ENCODE data around the gene CORT.
A peak's percentile ranks its signal among the peaks of the same experiment; 100 is the strongest.

CORT gene

DNA sequence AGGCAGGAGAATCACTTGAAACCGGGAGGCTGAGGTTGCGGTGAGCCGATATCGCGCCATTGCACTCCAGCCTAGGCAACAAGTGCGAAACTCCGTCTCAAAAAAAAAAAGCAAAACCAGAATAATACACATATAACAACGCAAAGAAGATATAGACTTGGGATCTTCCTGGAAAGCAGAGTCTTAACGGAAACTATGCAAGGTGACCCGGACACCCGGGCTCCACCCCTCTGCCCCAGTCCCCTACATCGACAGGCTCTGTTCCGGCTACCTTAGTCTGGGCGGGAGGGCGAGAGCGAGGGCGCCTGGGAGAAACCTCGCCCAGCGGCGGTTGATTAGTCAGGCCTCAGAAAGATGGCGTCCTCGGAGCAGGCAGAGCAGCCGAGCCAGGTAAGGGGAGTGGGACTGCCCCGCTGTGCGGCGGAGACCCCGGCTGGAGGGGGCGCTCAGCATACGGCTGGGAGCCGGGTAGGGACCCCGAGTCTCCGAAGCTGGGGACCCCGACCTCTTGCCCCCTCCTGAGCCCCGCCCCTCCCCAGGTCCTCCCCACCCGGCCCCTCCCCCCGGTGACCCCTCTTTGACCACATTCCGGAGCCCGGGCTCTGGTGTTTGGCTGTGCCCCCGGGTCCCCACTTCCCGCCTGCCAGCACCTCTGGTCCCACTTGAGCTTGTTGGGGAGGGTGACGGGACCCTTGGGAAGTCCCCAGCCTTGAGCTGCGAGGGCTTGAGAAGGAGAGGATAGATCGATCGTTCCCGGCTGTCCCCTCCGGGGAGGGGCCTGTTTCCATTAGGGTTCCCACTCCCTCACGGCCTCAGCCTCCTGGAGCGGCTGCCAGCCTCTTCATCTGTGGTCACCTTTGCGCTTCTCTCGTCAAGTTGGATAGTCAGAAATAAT, 25.0 kb downstream of the CORT start, which contains the start of gene PEX14:
Gene PEX14, plus strand, starts transcription at position 338 of the 895 bp plus-strand sequence. Its CDS starts 17 bp downstream, at position 355.
- Histone ChIP-seq H3K36me3 (replicated peaks) (no peaks in the 10 kb centered on the region), H3K27ac (peak within 1 kb of the TSS; percentile 50), H3K27me3 (replicated peaks) (no peaks in the 10 kb centered on the region), H3K4me3 (ENCODE audit: low read depth, low read length) (peak within 1 kb of the TSS; percentile 90)
- in situ Hi-C loops (cut with HindIII; ENCODE audit: low pct_ligation_motif_present, low sequenced_read_pairs), result no loop called here
- TF ChIP-seq, protein P1, sequence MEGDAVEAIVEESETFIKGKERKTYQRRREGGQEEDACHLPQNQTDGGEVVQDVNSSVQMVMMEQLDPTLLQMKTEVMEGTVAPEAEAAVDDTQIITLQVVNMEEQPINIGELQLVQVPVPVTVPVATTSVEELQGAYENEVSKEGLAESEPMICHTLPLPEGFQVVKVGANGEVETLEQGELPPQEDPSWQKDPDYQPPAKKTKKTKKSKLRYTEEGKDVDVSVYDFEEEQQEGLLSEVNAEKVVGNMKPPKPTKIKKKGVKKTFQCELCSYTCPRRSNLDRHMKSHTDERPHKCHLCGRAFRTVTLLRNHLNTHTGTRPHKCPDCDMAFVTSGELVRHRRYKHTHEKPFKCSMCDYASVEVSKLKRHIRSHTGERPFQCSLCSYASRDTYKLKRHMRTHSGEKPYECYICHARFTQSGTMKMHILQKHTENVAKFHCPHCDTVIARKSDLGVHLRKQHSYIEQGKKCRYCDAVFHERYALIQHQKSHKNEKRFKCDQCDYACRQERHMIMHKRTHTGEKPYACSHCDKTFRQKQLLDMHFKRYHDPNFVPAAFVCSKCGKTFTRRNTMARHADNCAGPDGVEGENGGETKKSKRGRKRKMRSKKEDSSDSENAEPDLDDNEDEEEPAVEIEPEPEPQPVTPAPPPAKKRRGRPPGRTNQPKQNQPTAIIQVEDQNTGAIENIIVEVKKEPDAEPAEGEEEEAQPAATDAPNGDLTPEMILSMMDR (IDR thresholded peaks at IDR 0.05; ENCODE audit: low read depth, low read length, missing control alignments), result no peak
- DNase-seq, result peak; percentile 87

DNA sequence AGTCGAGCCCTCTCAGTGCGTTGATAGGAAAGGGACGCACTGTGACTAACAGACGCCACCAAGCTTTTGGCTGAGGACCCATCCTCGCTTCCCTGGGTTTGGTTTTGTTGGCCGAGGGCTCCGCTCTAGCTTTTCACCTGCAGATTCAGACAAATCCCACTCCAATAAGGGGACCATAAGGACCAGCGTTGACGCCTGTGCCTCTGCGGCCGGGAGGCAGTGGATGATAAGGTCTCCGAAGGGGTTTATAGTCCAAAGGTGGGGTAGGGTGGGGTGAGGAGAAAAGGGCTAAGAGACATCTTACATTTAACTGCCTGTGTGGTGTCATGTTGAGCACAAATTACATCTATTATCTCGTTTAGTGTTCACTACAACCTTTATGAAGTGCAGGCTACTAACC, 25.7 kb downstream of the CORT start:
- Histone ChIP-seq H3K4me3 (ENCODE audit: low read depth, low read length) (peak overlapping the region; percentile 90), H3K36me3 (replicated peaks) (no peaks in the 10 kb centered on the region), H3K27me3 (replicated peaks) (no peaks in the 10 kb centered on the region), H3K27ac (no peak overlapping the region)
- TF ChIP-seq, protein P1 (IDR thresholded peaks at IDR 0.05; ENCODE audit: low read depth, low read length, missing control alignments), result no peak
- no peak for DNase-seq
- in situ Hi-C loops (cut with HindIII; ENCODE audit: low pct_ligation_motif_present, low sequenced_read_pairs), result no loop called here

DNA sequence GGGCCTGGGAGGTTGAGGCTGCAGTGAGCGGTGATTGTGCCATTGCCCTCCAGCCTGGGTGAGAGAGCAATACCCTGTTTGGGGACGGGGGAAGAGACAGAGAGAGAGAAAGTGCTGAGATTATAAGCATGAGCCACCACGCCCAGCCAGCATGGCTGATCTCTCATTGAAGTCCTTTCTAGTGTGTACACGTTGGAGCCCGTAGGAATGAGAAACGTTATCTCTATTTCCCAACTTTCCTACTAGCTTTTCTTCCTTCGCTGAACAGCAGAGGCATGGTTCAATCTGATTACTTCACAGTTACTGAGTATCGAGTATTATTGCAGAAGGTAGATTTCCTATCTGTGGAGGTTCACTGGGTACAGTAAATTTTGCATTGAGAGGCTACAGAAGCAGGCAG, 29.5 kb downstream of the CORT start:
- no peak for DNase-seq
- Histone ChIP-seq H3K4me3 (ENCODE audit: low read depth, low read length) (no peak overlapping the region), H3K27ac (no peak overlapping the region), H3K36me3 (replicated peaks) (no peaks in the 10 kb centered on the region), H3K27me3 (replicated peaks) (no peaks in the 10 kb centered on the region)
- in situ Hi-C loops (cut with HindIII; ENCODE audit: low pct_ligation_motif_present, low sequenced_read_pairs), result no loop called here
- TF ChIP-seq, protein P1 (IDR thresholded peaks at IDR 0.05; ENCODE audit: low read depth, low read length, missing control alignments), result no peak

DNA sequence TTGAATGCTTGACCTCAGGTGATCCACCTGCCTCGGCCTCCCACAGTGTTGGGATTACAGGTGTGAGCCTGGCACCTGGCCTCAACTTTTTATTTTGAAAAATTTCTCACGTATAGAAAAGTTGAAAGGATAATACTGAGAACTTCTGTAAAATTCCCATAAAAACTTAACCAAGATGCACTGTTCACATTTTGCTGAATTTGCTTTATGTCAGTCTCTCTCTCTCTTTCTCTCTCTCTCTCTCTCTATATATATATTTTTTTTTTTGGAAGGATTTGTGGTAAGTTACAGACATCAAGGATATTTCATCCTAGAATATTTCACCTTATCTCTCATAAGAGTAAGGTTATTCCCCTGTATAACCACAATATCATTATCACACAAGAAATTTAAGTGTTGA, 30.8 kb downstream of the CORT start:
- in situ Hi-C loops (cut with HindIII; ENCODE audit: low pct_ligation_motif_present, low sequenced_read_pairs), result no loop called here
- no peak for DNase-seq
- no peaks in the 10 kb centered on the region for H3K27me3 ChIP-seq (replicated peaks)
- H3K36me3 ChIP-seq (replicated peaks), result no peaks in the 10 kb centered on the region
- H3K4me3 ChIP-seq (ENCODE audit: low read depth, low read length), result no peak overlapping the region
- TF ChIP-seq, protein P1 (IDR thresholded peaks at IDR 0.05; ENCODE audit: low read depth, low read length, missing control alignments), result no peak
- H3K27ac ChIP-seq, result no peak overlapping the region

DNA sequence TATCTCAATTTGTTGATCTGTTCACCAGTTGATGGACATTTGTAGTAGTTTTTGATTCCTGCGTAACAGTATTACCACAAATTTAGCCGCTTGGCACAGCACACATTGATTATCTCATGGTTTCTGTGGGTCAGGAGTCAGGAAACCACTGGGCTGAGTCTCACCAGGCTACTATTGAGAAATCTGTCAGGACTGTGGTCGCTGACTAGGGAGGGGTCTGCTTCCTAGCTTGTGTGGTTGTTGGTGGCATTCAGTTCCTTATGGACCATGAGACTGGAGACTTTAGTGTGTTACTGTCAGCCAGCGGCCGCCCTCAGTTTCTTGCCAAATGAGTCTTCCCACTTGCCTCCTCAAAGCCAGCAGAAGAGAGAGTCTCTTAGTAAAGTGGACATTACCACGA, 34.7 kb downstream of the CORT start:
- in situ Hi-C loops (cut with HindIII; ENCODE audit: low pct_ligation_motif_present, low sequenced_read_pairs), result no loop called here
- Histone ChIP-seq H3K4me3 (ENCODE audit: low read depth, low read length) (no peak overlapping the region), H3K27me3 (replicated peaks) (no peaks in the 10 kb centered on the region), H3K27ac (no peak overlapping the region), H3K36me3 (replicated peaks) (no peaks in the 10 kb centered on the region)
- TF ChIP-seq, protein P1 (IDR thresholded peaks at IDR 0.05; ENCODE audit: low read depth, low read length, missing control alignments), result no peak
- DNase-seq, result no peak
